Liver (tissue), 3 donors: ENCODE measurements around the gene COL7A1.

Source experiments
- FOXA1 ChIP-seq: IDR thresholded peaks from 2 replicates; pipeline ENCODE4 v1.6.1; 2016; ENCODE audit warnings: antibody characterized with exemption
- GABPA ChIP-seq, 2 donors: IDR thresholded peaks in 1 of 2; conservative IDR thresholded peaks in 1 of 2; 2 replicates each; pipeline ENCODE4 v1.6.1; 2016; ENCODE audit warnings: antibody characterized with exemption in 2 of 2, mild to moderate bottlenecking in 1 of 2, moderate library complexity in 1 of 2
- HNF4A ChIP-seq, 2 donors: conservative IDR thresholded peaks; 2 replicates each; pipeline ENCODE4 v1.6.1; 2016; ENCODE audit warnings: antibody characterized with exemption in 2 of 2, mild to moderate bottlenecking in 2 of 2
- JUND ChIP-seq, 2 donors: IDR thresholded peaks; 2 replicates each; pipeline ENCODE4 v1.6.1; 2016; ENCODE audit warnings: antibody characterized with exemption in 2 of 2
- RAD21 ChIP-seq, 2 donors: IDR thresholded peaks; 2 replicates each; pipeline ENCODE4 v1.6.1; 2016; ENCODE audit warnings: antibody characterized with exemption in 2 of 2, mild to moderate bottlenecking in 2 of 2
- SP1 ChIP-seq: IDR thresholded peaks from 2 replicates; pipeline ENCODE4 v1.6.1; 2018; ENCODE audit warnings: antibody characterized with exemption, mild to moderate bottlenecking
- YY1 ChIP-seq: IDR thresholded peaks from 2 replicates; pipeline ENCODE4 v1.6.1; 2016; ENCODE audit warnings: antibody characterized with exemption, mild to moderate bottlenecking
- TF ChIP-seq, protein P1 (sequence below): fragments of 150-350 bp; IDR thresholded peaks from 2 replicates; pipeline ENCODE4 v1.5.1; 2017; ENCODE audit warnings: improper control_type of control experiment, low read depth, low read length; ENCODE audit not compliant: missing input control
- TF ChIP-seq, protein P2 (sequence below): IDR thresholded peaks from 2 replicates; pipeline ENCODE4 v1.6.1; 2016; ENCODE audit warnings: antibody characterized with exemption, mild to moderate bottlenecking
- TF ChIP-seq, protein P3 (sequence below): IDR thresholded peaks from 2 replicates; pipeline ENCODE4 v1.6.1; 2016; ENCODE audit warnings: antibody characterized with exemption
- TF ChIP-seq, protein P4 (sequence below): IDR thresholded peaks from 2 replicates; pipeline ENCODE4 v1.6.1; 2016; ENCODE audit warnings: antibody characterized with exemption
- TF ChIP-seq, protein P5 (sequence below): IDR thresholded peaks from 2 replicates; pipeline ENCODE4 v1.6.1; 2016; ENCODE audit warnings: antibody characterized with exemption
- donor health status: healthy.
- donor health status: healthy.

DNA sequence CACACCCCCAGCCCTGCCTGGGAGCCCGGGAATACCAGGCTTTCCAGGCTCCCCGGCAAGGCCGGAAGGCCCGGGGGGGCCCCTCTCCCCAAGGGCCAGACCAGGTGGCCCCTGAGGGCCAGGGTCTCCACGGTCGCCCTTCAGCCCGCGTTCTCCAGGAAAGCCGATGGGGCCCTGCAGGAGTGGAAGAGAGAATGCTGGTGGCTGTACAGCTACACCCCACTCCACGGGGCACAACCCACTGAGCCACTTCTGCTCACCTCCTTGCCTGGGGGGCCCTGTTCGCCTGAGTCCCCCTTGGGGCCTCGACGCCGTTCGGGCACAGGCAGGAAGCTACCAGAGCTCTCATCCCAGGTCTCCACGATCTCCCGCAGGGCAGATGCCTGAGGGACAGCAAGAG is 19.8 kb downstream of the COL7A1 start:
- TF ChIP-seq, protein P1, sequence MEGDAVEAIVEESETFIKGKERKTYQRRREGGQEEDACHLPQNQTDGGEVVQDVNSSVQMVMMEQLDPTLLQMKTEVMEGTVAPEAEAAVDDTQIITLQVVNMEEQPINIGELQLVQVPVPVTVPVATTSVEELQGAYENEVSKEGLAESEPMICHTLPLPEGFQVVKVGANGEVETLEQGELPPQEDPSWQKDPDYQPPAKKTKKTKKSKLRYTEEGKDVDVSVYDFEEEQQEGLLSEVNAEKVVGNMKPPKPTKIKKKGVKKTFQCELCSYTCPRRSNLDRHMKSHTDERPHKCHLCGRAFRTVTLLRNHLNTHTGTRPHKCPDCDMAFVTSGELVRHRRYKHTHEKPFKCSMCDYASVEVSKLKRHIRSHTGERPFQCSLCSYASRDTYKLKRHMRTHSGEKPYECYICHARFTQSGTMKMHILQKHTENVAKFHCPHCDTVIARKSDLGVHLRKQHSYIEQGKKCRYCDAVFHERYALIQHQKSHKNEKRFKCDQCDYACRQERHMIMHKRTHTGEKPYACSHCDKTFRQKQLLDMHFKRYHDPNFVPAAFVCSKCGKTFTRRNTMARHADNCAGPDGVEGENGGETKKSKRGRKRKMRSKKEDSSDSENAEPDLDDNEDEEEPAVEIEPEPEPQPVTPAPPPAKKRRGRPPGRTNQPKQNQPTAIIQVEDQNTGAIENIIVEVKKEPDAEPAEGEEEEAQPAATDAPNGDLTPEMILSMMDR: no peak
- TF ChIP-seq, protein P2, sequence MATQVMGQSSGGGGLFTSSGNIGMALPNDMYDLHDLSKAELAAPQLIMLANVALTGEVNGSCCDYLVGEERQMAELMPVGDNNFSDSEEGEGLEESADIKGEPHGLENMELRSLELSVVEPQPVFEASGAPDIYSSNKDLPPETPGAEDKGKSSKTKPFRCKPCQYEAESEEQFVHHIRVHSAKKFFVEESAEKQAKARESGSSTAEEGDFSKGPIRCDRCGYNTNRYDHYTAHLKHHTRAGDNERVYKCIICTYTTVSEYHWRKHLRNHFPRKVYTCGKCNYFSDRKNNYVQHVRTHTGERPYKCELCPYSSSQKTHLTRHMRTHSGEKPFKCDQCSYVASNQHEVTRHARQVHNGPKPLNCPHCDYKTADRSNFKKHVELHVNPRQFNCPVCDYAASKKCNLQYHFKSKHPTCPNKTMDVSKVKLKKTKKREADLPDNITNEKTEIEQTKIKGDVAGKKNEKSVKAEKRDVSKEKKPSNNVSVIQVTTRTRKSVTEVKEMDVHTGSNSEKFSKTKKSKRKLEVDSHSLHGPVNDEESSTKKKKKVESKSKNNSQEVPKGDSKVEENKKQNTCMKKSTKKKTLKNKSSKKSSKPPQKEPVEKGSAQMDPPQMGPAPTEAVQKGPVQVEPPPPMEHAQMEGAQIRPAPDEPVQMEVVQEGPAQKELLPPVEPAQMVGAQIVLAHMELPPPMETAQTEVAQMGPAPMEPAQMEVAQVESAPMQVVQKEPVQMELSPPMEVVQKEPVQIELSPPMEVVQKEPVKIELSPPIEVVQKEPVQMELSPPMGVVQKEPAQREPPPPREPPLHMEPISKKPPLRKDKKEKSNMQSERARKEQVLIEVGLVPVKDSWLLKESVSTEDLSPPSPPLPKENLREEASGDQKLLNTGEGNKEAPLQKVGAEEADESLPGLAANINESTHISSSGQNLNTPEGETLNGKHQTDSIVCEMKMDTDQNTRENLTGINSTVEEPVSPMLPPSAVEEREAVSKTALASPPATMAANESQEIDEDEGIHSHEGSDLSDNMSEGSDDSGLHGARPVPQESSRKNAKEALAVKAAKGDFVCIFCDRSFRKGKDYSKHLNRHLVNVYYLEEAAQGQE: no peak
- TF ChIP-seq, protein P3, sequence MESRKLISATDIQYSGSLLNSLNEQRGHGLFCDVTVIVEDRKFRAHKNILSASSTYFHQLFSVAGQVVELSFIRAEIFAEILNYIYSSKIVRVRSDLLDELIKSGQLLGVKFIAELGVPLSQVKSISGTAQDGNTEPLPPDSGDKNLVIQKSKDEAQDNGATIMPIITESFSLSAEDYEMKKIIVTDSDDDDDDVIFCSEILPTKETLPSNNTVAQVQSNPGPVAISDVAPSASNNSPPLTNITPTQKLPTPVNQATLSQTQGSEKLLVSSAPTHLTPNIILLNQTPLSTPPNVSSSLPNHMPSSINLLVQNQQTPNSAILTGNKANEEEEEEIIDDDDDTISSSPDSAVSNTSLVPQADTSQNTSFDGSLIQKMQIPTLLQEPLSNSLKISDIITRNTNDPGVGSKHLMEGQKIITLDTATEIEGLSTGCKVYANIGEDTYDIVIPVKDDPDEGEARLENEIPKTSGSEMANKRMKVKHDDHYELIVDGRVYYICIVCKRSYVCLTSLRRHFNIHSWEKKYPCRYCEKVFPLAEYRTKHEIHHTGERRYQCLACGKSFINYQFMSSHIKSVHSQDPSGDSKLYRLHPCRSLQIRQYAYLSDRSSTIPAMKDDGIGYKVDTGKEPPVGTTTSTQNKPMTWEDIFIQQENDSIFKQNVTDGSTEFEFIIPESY: no peak
- TF ChIP-seq, protein P4, sequence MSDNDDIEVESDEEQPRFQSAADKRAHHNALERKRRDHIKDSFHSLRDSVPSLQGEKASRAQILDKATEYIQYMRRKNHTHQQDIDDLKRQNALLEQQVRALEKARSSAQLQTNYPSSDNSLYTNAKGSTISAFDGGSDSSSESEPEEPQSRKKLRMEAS: no peak
- TF ChIP-seq YY1 (no peak), SP1 (no peak), HNF4A (conservative IDR thresholded peaks at IDR 0.05) (no peak), FOXA1 (no peak), RAD21 (IDR thresholded peaks at IDR 0.05) (no peak), JUND (IDR thresholded peaks at IDR 0.05) (no peak), GABPA (IDR thresholded peaks at IDR 0.05 in 1 of 2, conservative IDR thresholded peaks at IDR 0.05 in 1 of 2) (no peak)
- TF ChIP-seq, protein P5, sequence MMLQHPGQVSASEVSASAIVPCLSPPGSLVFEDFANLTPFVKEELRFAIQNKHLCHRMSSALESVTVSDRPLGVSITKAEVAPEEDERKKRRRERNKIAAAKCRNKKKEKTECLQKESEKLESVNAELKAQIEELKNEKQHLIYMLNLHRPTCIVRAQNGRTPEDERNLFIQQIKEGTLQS: no peak
